SK-N-MC (cell line): ENCODE results near the gene NDRG3.
"Not testable (repeated sequence)": the region's sequence is repeated elsewhere in the genome, so short reads cannot be mapped to it uniquely, and the experiment has no call there.

Source experiments
- DNase-seq: peaks from one replicate; pipeline ENCODE4 v3.0.0-alpha.2; 2011; ENCODE audit warnings: low read depth, low spot score
- H3K27ac ChIP-seq: fragments of 200-600 bp; sonication (generic); 2 replicates; pipeline ENCODE4 v1.5.1; 2016; ENCODE audit warnings: mixed run types
- H3K36me3 ChIP-seq: fragments of 200-600 bp; sonication (generic); 2 replicates; pipeline ENCODE4 v1.6.1; 2017; ENCODE audit warnings: antibody characterized with exemption, low read length, mixed read lengths; ENCODE audit not compliant: insufficient read depth
- H3K4me3 ChIP-seq: fragments of 200-600 bp; sonication (generic); 2 replicates; pipeline ENCODE4 v1.5.1; 2016
- H3K9ac ChIP-seq: fragments of 200-600 bp; sonication (generic); 2 replicates; pipeline ENCODE4 v1.8.0; 2017; ENCODE audit warnings: mixed run types, mixed read lengths; ENCODE audit not compliant: insufficient read length
- H3K9me3 ChIP-seq: fragments of 200-600 bp; sonication (generic); 2 replicates; pipeline ENCODE4 v1.6.1; 2017; ENCODE audit warnings: low read depth, mild to moderate bottlenecking, antibody characterized with exemption, low read length, moderate library complexity, mixed read lengths
- EZH2 ChIP-seq: fragments of 200-600 bp; sonication (generic); IDR thresholded peaks from one replicate; pipeline ENCODE4 v1.6.1; 2017; ENCODE audit warnings: antibody characterized with exemption
- FOXP2 ChIP-seq: optimal IDR thresholded peaks from 2 replicates; pipeline ENCODE3; 2011; ENCODE audit warnings: mild to moderate bottlenecking, moderate library complexity; ENCODE audit not compliant: insufficient read depth; ENCODE audit errors: extremely low read length, control extremely low read depth
- POLR2AphosphoS5 ChIP-seq: IDR thresholded peaks from 2 replicates; pipeline ENCODE4 v1.6.1; 2012; ENCODE audit warnings: mild to moderate bottlenecking, low read depth, low read length, borderline replicate concordance

NDRG3 gene

DNA sequence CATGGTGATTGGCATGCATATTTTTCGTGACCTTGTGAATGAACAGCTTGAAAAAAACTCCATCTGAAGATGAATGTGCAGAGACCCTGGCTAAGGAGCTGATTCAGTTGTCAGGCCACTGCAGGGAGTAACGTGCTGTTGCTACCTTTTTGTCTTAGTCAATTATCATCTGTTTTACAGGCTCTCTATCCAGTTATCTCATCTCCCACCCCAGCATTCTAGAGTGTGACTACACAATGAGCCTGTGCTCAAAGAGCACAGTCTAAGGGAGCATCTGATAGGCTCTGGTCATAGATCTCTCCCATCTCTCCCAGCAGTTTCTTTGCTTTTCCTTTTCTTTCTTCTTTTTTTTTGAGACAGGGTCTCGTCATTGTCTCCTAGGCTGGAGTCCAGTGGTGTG, 45.5 kb downstream of the NDRG3 start:
- no peak overlapping the region for H3K9ac ChIP-seq
- no peak overlapping the region for H3K27ac ChIP-seq
- no peak for DNase-seq
- no peaks in the 10 kb centered on the region for H3K36me3 ChIP-seq
- H3K9me3 ChIP-seq: no peaks in the 10 kb centered on the region
- no peak for TF ChIP-seq POLR2AphosphoS5
- no peak for TF ChIP-seq EZH2
- H3K4me3 ChIP-seq: no peak overlapping the region

DNA sequence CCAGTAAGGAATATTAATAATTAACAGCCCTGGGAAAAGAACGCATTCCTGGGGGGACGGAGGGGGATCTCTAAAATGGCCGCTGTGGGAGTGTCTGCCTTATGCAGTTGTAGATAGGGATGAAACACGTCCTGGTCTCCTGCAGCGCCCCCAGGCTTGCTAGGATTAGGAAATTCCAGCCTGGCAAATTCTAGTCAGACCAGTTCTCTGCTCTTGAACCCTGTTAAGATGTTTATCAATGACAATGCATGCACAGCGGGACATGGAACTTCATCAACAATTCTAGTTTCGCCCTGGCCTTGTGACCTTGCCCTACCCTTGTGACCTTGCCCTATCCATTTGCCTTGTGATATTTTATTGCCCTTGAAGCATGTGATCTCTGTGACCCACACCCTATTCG, 50.4 kb downstream of the NDRG3 start:
- not testable (repeated sequence) for H3K27ac ChIP-seq, H3K9ac ChIP-seq, DNase-seq, H3K36me3 ChIP-seq, H3K9me3 ChIP-seq, H3K4me3 ChIP-seq

DNA sequence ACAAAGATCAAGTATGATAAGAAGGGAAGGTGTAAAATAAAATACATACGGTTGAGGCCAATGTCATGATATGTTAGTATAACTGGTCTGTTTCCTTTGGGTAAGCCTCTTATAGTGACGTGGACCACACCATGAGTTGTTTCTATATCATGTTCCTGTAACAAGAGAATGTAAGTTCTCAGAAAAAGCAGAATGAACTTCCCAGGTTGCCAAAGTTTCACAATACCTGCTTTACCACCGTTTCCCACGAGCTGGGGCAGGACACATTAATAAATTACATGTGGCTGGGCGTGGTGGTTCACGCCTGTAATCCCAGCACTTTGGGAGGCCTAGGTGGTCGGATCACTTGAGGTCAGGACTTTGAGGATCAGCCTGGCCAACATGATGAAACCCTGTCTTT, 57.3 kb downstream of the NDRG3 start:
- H3K4me3 ChIP-seq: no peak overlapping the region
- DNase-seq: no peak
- TF ChIP-seq EZH2 (no peak), FOXP2 (no peak), POLR2AphosphoS5 (no peak)

DNA sequence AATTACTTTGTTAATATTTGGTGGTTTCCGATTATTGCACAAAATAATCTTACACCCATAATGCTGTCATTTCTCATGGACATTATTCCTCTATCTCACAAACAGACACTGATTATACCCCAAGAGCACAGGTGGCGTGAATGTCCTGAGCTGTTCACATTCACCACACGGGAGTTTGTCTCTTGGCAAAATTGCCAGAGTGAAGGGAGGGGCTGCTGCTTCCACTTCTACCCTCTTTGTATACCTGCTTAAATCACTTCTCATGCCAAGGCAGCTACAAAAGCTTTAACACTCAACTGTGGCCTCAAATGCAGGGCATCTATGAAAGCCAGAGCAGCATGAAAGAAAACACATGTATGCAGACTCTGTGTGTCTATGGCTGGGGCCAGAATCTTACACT, 58.0 kb downstream of the NDRG3 start:
- no peak for TF ChIP-seq POLR2AphosphoS5
- TF ChIP-seq EZH2: no peak
- TF ChIP-seq FOXP2: no peak
- no peak for DNase-seq
- Histone ChIP-seq H3K9ac (no peak overlapping the region), H3K36me3 (no peaks in the 10 kb centered on the region), H3K27ac (no peak overlapping the region), H3K9me3 (no peaks in the 10 kb centered on the region), H3K4me3 (no peak overlapping the region)

More for the DNA sequence above, 57.3 kb downstream of the NDRG3 start:
- H3K36me3 ChIP-seq: no peaks in the 10 kb centered on the region
- no peak overlapping the region for H3K27ac ChIP-seq
- H3K9ac ChIP-seq: no peak overlapping the region
- H3K9me3 ChIP-seq: no peaks in the 10 kb centered on the region

DNA sequence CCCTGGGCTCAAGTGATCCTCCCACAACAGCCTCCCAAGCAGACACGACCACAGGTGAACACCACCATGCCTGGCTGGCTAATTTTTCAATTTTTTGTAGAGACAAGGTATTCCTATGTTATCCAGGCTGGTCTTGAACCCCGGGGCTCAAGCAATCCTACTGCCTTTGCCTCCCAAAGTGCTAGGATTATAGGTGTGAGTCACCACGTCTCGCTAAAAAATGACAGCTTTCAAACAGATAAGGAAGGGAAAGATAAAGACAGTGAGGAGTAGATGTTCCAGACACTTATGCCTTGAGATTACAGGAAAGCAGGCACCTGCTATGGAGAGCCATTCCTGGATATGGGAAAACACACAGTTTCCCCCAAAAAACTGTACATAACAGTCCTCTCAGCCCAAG, 58.9 kb downstream of the NDRG3 start:
- Histone ChIP-seq H3K9ac (no peak overlapping the region), H3K27ac (no peak overlapping the region), H3K9me3 (no peaks in the 10 kb centered on the region), H3K36me3 (no peaks in the 10 kb centered on the region), H3K4me3 (no peak overlapping the region)
- TF ChIP-seq POLR2AphosphoS5 (no peak), FOXP2 (no peak), EZH2 (no peak)
- no peak for DNase-seq

DNA sequence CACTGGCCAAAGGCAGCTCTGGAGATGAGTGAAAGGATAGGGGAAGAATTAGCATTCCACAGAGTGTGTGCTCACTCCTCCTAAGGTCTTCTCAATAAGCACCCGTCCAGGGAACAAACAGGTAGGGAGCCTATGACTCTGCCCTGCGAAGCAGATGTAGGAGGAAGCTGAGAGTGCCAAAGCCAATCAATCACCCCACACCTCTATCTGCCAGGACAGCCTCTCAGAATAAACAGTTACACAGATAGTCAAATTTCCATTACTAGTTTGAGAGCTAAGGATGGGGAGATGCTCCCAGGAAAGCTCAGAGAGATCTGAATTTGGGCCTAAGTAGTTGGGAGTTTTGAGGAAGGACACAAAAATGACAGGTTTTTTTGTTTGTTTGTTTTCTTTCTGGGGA, 59.4 kb downstream of the NDRG3 start:
- Histone ChIP-seq H3K9me3 (no peaks in the 10 kb centered on the region), H3K9ac (no peak overlapping the region), H3K4me3 (no peak overlapping the region), H3K36me3 (no peaks in the 10 kb centered on the region), H3K27ac (no peak overlapping the region)
- TF ChIP-seq POLR2AphosphoS5 (no peak), FOXP2 (no peak), EZH2 (no peak)
- DNase-seq: no peak

DNA sequence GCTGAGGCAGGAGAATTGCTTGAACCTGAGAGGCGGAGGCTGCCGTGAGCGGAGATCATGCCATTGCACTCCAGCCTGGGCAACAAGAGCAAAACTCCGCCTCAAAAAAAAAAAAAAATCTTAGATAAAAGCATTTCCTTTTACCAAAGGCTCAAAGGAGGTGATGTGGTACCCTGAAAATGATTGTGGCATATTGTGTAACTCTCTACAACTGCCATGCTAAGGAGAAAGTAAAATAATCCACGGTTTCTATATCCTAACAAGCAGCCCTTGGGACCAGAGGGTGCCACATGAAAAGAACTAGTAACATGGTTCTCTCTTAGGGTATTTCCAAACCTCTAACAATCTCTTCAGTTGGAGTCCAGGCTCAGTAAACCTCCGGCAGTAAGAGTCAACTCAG, 61.1 kb downstream of the NDRG3 start:
- Histone ChIP-seq H3K9me3 (no peaks in the 10 kb centered on the region), H3K4me3 (no peak overlapping the region), H3K9ac (no peak overlapping the region), H3K36me3 (peaks cover 5% of the 10 kb centered on the region), H3K27ac (no peak overlapping the region)
- TF ChIP-seq POLR2AphosphoS5: no peak
- no peak for TF ChIP-seq EZH2
- TF ChIP-seq FOXP2: no peak
- DNase-seq: no peak

DNA sequence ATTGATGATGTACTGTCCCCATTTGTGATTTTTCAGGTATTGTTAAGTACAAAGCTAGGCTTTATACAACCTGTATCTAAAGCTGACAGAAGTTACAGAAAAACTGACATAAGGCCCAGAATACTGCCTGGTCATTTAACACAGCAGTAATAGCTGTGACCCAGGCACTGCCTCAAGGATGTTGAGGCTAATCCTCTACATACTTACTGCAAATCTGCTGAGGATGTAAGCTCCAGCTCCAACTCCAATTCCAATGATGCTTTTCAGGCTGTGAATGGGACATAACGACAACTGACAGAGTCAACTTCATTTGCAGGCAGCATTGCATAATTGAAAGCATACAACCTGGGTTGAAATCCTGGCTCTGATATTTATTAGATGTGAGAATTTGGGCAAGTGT, 63.6 kb downstream of the NDRG3 start:
- TF ChIP-seq POLR2AphosphoS5: no peak
- DNase-seq: no peak
- H3K9ac ChIP-seq: no peak overlapping the region
- H3K4me3 ChIP-seq: no peak overlapping the region
- no peak overlapping the region for H3K27ac ChIP-seq
- H3K9me3 ChIP-seq: no peaks in the 10 kb centered on the region
- peaks cover 5% of the 10 kb centered on the region for H3K36me3 ChIP-seq

DNA sequence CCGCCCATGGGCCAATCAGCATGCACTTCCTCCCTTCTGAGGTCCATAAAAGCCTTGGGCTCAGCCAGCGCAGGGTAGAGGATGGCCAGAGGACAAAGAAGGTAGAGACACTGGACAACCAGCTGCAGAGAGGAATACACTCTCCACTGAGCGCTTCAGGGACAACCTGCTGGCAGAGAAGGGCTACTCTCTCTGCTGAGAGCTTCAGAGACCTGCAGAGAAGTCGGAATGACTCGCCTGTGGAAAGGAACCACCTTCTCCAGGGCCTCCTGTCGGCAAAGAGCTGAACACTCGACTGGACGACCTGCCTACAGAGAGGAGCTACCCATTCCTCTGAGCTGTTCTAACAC, 68.5 kb downstream of the NDRG3 start:
- Histone ChIP-seq H3K9ac (no peak overlapping the region), H3K4me3 (no peak overlapping the region), H3K27ac (no peak overlapping the region), H3K9me3 (no peaks in the 10 kb centered on the region), H3K36me3 (peaks cover 5% of the 10 kb centered on the region)
- TF ChIP-seq POLR2AphosphoS5 (no peak), FOXP2 (no peak), EZH2 (no peak)
- no peak for DNase-seq

DNA sequence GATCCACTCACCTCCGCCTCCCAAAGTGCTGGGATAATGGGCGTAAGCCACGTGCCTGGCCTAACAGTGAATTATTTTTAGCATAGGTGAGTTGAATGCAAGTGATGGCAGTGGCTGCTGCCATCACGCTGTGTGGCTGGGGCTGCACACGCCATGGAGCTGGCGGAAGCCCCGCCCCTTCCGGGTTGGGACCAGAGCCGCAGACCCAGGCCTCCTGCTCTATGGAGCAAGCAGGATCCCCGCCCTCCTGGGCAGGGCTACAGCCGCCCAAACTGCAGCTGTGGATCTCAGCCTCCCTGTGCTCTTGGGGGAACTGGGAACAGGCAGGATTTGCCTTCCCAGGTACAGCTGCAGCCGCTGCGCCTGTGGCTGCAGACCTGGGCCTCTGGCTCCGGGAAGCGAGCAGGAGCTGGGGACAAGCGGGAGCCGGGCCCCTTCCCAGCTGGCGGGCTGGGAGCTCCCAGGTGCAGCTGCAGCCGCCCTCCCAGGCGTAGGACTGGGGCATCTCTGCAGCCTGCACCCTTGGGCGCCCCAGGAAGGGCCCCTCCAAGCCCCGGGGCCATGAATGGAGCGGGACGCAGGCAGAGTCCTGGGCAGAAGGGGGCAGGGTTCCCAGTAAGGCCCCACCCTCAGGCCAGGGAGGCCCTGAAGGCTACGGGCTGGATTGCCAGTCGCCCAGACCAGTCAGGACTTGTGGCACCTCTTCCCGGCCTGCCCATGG, 69.0 kb downstream of the NDRG3 start:
- TF ChIP-seq FOXP2 (no peak), EZH2 (no peak), POLR2AphosphoS5 (no peak)
- H3K4me3 ChIP-seq: no peak overlapping the region
- no peak overlapping the region for H3K9ac ChIP-seq
- H3K27ac ChIP-seq: no peak overlapping the region
- DNase-seq: no peak
- H3K36me3 ChIP-seq: peaks cover 5% of the 10 kb centered on the region
- H3K9me3 ChIP-seq: no peaks in the 10 kb centered on the region

DNA sequence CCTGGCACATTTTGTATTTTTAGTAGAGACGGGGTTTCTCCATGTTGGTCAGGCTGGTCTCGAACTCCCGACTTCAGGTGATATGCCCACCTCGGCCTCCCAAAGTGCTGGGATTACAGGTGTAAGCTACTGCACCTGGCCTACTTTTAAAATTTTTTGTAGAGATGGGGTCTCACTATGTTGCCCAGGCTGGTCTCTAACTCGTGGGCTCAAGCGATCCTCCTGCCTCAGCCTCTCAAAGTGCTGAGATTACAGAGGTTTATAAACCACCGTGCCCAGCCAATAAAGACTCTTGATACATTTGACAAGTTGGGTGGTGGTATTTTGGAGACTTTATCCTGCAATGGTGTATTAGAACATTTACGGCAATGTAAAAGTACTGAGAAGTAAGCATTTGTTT, 70.3 kb downstream of the NDRG3 start:
- H3K27ac ChIP-seq, DNase-seq, H3K36me3 ChIP-seq, H3K4me3 ChIP-seq, H3K9ac ChIP-seq, H3K9me3 ChIP-seq: not testable (repeated sequence)
